AG04449 (cell line): ENCODE results near the gene PRKCE.

Experiments used
- CTCF ChIA-PET: fragments of 350-600 bp; formaldehyde crosslinking; extraction: SDS; loops from one replicate; lab custom pipeline; 2021; ENCODE audit warnings: antibody characterized with exemption; lab: Yijun Ruan, JAX
- POLR2A ChIA-PET: fragments of 400-600, 350-600 bp; formaldehyde crosslinking; extraction: SDS; loops from one replicate; lab custom pipeline; 2020; ENCODE audit warnings: antibody characterized with exemption, inconsistent platforms; lab: Yijun Ruan, JAX
- DNase-seq: peaks from one replicate; pipeline ENCODE4 v3.0.0-alpha.2; 2010; ENCODE audit warnings: low read depth, low spot score
- H3K4me3 ChIP-seq: 2 replicates; pipeline ENCODE4 v1.5.1; 2011; ENCODE audit warnings: low read depth, mild to moderate bottlenecking, control low read depth, low read length
- TF ChIP-seq, protein P1 (sequence below): IDR thresholded peaks from one replicate; pipeline ENCODE4 v1.5.1; 2011; ENCODE audit warnings: mild to moderate bottlenecking, moderate library complexity, low read length, control low read depth, inconsistent platforms; ENCODE audit not compliant: insufficient read depth; ENCODE audit errors: missing control alignments

PRKCE gene

DNA sequence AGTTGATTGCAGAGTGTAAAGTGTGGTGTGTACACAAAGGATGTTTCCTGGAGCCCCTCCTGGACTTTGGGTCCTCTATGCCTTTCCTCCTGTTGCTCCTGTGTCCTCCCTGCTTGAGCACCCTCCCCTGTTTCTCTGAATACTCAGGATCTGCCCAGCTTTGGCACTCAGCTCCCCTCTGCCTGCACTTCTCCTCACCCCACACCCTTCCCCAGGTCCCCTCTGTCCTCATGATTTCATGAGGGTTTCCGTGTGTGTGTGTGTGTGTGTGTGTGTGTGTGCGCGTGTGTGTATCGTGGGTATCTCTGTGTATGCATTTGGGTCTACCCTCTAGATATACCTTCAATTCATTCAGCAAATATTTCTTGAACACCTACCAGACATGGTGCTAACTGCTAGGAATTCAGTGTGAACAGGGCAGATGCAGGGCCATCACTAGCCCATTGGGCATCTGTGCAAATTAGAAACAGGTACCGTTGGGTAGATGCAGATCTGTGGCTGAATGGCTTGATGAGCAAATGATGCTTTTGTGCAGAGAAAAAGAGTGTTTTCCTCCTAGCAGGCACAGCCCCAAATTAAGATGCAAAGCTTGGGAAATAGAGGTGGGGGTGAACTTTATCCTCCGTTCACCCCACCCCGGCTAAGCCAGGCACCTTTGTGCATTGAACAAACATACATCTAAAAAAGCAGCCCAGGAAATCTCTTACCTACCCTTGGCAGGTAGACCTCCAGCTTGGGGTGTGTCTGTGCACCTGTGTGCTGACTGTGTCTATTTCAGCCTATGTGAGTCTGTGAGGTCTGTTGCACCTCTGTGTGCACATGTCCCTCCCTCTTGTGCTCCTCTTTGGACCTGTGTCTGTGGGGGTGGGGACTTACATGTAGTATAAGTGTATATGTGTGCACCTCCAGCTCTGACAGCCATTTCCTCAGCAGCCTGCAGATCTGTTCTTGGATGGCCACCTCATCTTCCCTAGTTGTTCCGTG, 585.7 kb downstream of the PRKCE start:
- H3K4me3 ChIP-seq: no peak overlapping the region
- no peak for DNase-seq
- CTCF ChIA-PET: interaction anchor here (1.4 kb wide), 1 partner anchor 10 kb away, joined by 4 read pairs; no protein-coding TSS in a partner anchor
- TF ChIP-seq, protein P1, sequence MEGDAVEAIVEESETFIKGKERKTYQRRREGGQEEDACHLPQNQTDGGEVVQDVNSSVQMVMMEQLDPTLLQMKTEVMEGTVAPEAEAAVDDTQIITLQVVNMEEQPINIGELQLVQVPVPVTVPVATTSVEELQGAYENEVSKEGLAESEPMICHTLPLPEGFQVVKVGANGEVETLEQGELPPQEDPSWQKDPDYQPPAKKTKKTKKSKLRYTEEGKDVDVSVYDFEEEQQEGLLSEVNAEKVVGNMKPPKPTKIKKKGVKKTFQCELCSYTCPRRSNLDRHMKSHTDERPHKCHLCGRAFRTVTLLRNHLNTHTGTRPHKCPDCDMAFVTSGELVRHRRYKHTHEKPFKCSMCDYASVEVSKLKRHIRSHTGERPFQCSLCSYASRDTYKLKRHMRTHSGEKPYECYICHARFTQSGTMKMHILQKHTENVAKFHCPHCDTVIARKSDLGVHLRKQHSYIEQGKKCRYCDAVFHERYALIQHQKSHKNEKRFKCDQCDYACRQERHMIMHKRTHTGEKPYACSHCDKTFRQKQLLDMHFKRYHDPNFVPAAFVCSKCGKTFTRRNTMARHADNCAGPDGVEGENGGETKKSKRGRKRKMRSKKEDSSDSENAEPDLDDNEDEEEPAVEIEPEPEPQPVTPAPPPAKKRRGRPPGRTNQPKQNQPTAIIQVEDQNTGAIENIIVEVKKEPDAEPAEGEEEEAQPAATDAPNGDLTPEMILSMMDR: no peak
- POLR2A ChIA-PET: no interaction called here
